HL-60 (cell line): ENCODE results near the gene IL36A.

Source experiments
- POLR2AphosphoS5 ChIP-seq: IDR thresholded peaks from 2 replicates; pipeline ENCODE4 v1.6.1; 2012; ENCODE audit warnings: low read depth
- TF ChIP-seq, protein P1 (sequence below): IDR thresholded peaks from one replicate; pipeline ENCODE4 v1.5.1; 2011; ENCODE audit warnings: low read length, control low read depth, inconsistent platforms; ENCODE audit not compliant: insufficient read depth
- TF ChIP-seq, protein P2 (sequence below): IDR thresholded peaks from 2 replicates; pipeline ENCODE4 v1.6.1; 2012; ENCODE audit warnings: low read depth; ENCODE audit not compliant: insufficient replicate concordance

DNA sequence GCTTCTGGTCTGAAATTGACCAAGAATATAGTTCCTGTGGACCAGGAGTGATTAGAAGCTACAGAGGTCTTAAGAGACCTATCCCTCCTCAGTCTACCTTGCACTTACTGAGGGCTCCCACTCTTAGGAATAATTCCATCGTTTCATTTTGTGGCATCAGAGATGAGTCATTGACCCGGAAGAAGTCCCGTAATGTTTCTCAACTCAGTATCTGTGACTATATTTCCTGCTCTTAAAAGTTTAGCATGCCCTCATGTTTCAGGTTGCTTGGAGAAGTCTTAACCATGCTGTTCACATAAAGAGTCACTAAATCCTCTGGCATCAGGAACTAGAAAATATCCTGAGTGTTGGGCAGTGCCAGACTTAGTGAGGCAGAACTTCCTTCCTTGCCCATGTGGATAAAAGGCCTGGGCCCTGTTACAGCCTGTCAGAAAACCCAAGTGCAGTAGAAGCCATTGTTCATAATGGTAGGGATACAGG lies at the start of gene IL36A:
- TF ChIP-seq, protein P1, sequence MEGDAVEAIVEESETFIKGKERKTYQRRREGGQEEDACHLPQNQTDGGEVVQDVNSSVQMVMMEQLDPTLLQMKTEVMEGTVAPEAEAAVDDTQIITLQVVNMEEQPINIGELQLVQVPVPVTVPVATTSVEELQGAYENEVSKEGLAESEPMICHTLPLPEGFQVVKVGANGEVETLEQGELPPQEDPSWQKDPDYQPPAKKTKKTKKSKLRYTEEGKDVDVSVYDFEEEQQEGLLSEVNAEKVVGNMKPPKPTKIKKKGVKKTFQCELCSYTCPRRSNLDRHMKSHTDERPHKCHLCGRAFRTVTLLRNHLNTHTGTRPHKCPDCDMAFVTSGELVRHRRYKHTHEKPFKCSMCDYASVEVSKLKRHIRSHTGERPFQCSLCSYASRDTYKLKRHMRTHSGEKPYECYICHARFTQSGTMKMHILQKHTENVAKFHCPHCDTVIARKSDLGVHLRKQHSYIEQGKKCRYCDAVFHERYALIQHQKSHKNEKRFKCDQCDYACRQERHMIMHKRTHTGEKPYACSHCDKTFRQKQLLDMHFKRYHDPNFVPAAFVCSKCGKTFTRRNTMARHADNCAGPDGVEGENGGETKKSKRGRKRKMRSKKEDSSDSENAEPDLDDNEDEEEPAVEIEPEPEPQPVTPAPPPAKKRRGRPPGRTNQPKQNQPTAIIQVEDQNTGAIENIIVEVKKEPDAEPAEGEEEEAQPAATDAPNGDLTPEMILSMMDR = no peak
- TF ChIP-seq POLR2AphosphoS5 = no peak
- TF ChIP-seq, protein P2, sequence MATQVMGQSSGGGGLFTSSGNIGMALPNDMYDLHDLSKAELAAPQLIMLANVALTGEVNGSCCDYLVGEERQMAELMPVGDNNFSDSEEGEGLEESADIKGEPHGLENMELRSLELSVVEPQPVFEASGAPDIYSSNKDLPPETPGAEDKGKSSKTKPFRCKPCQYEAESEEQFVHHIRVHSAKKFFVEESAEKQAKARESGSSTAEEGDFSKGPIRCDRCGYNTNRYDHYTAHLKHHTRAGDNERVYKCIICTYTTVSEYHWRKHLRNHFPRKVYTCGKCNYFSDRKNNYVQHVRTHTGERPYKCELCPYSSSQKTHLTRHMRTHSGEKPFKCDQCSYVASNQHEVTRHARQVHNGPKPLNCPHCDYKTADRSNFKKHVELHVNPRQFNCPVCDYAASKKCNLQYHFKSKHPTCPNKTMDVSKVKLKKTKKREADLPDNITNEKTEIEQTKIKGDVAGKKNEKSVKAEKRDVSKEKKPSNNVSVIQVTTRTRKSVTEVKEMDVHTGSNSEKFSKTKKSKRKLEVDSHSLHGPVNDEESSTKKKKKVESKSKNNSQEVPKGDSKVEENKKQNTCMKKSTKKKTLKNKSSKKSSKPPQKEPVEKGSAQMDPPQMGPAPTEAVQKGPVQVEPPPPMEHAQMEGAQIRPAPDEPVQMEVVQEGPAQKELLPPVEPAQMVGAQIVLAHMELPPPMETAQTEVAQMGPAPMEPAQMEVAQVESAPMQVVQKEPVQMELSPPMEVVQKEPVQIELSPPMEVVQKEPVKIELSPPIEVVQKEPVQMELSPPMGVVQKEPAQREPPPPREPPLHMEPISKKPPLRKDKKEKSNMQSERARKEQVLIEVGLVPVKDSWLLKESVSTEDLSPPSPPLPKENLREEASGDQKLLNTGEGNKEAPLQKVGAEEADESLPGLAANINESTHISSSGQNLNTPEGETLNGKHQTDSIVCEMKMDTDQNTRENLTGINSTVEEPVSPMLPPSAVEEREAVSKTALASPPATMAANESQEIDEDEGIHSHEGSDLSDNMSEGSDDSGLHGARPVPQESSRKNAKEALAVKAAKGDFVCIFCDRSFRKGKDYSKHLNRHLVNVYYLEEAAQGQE = no peak
